ENCODE measurements around the gene SMAD9.

SMAD9 gene

GRCh38 chr13:36905944-36906343 lies 14.1 kb downstream of the SMAD9 start:
- H2AFZ ChIP-seq (ENCODE audit: low read length), result no peak overlapping the region
- no peaks in the 10 kb centered on the region for H3K4me1 ChIP-seq (ENCODE audit: insufficient read depth, low read length, poor library complexity, severe bottlenecking)
- no peaks in the 10 kb centered on the region for H4K20me1 ChIP-seq (ENCODE audit: insufficient read depth, low read length, poor library complexity, severe bottlenecking)
- H3K4me2 ChIP-seq (ENCODE audit: low read depth, low read length, poor library complexity, severe bottlenecking), result no peak overlapping the region
- H3K4me3 ChIP-seq (ENCODE audit: low read length, poor library complexity, severe bottlenecking), result no peak overlapping the region
- H3K79me2 ChIP-seq (ENCODE audit: insufficient read depth, low read length), result no peaks in the 10 kb centered on the region
- H3K9me2 ChIP-seq (replicated peaks; ENCODE audit: low read depth, low read length), result no peaks in the 10 kb centered on the region
- H3K9me3 ChIP-seq (ENCODE audit: insufficient read depth, low read depth, low read length), result no peaks in the 10 kb centered on the region
- no peaks in the 10 kb centered on the region for H3K36me3 ChIP-seq (ENCODE audit: insufficient read depth, low read length)
- H3K9ac ChIP-seq (ENCODE audit: low read depth, low read length, poor library complexity, severe bottlenecking), result no peak overlapping the region
- TF ChIP-seq CTCF (conservative IDR thresholded peaks at IDR 0.05; ENCODE audit: low read length) (no peak), EZH2phosphoT487 (IDR thresholded peaks at IDR 0.05; ENCODE audit: borderline replicate concordance) (no peak)
- no peaks in the 10 kb centered on the region for H3F3A ChIP-seq (ENCODE audit: low read depth)
- no peaks in the 10 kb centered on the region for H3K27me3 ChIP-seq (ENCODE audit: insufficient read depth, low read length, poor library complexity, severe bottlenecking)

GRCh38 chr13:36903925-36904595 lies 16.0 kb downstream of the SMAD9 start:
- H3K36me3 ChIP-seq (ENCODE audit: insufficient read depth, low read length), result no peaks in the 10 kb centered on the region
- no peak for TF ChIP-seq CTCF (conservative IDR thresholded peaks at IDR 0.05; ENCODE audit: low read length)
- no peak for TF ChIP-seq EZH2phosphoT487 (IDR thresholded peaks at IDR 0.05; ENCODE audit: borderline replicate concordance)
- H3K4me1 ChIP-seq (ENCODE audit: insufficient read depth, low read length, poor library complexity, severe bottlenecking), result no peaks in the 10 kb centered on the region
- H3K9ac ChIP-seq (ENCODE audit: low read depth, low read length, poor library complexity, severe bottlenecking), result no peak overlapping the region
- H3F3A ChIP-seq (ENCODE audit: low read depth), result no peaks in the 10 kb centered on the region
- no peak overlapping the region for H3K4me2 ChIP-seq (ENCODE audit: low read depth, low read length, poor library complexity, severe bottlenecking)
- no peaks in the 10 kb centered on the region for H3K27me3 ChIP-seq (ENCODE audit: insufficient read depth, low read length, poor library complexity, severe bottlenecking)
- H3K79me2 ChIP-seq (ENCODE audit: insufficient read depth, low read length), result no peaks in the 10 kb centered on the region
- no peaks in the 10 kb centered on the region for H4K20me1 ChIP-seq (ENCODE audit: insufficient read depth, low read length, poor library complexity, severe bottlenecking)
- H3K9me3 ChIP-seq (ENCODE audit: insufficient read depth, low read depth, low read length), result no peaks in the 10 kb centered on the region
- H3K4me3 ChIP-seq (ENCODE audit: low read length, poor library complexity, severe bottlenecking), result no peak overlapping the region
- H2AFZ ChIP-seq (ENCODE audit: low read length), result no peak overlapping the region
- no peaks in the 10 kb centered on the region for H3K9me2 ChIP-seq (replicated peaks; ENCODE audit: low read depth, low read length)

- TF ChIP-seq EZH2phosphoT487 (IDR thresholded peaks at IDR 0.05; ENCODE audit: borderline replicate concordance), result no peak
- TF ChIP-seq CTCF (conservative IDR thresholded peaks at IDR 0.05; ENCODE audit: low read length), result no peak
- Histone ChIP-seq H2AFZ (ENCODE audit: low read length) (no peak overlapping the region), H4K20me1 (ENCODE audit: insufficient read depth, low read length, poor library complexity, severe bottlenecking) (no peaks in the 10 kb centered on the region), H3K4me2 (ENCODE audit: low read depth, low read length, poor library complexity, severe bottlenecking) (no peak overlapping the region), H3K36me3 (ENCODE audit: insufficient read depth, low read length) (no peaks in the 10 kb centered on the region), H3K79me2 (ENCODE audit: insufficient read depth, low read length) (no peaks in the 10 kb centered on the region), H3K27me3 (ENCODE audit: insufficient read depth, low read length, poor library complexity, severe bottlenecking) (no peaks in the 10 kb centered on the region), H3F3A (ENCODE audit: low read depth) (no peaks in the 10 kb centered on the region), H3K9me2 (replicated peaks; ENCODE audit: low read depth, low read length) (no peaks in the 10 kb centered on the region), H3K4me1 (ENCODE audit: insufficient read depth, low read length, poor library complexity, severe bottlenecking) (no peaks in the 10 kb centered on the region), H3K9ac (ENCODE audit: low read depth, low read length, poor library complexity, severe bottlenecking) (no peak overlapping the region), H3K9me3 (ENCODE audit: insufficient read depth, low read depth, low read length) (no peaks in the 10 kb centered on the region), H3K4me3 (ENCODE audit: low read length, poor library complexity, severe bottlenecking) (no peak overlapping the region)
Measured at GRCh38 chr13:36897054-36897616, 22.9 kb downstream of the SMAD9 start.
